ENCODE measurements around the gene IFITM1. TPM values are rescaled to one million over a fixed set of nuclear protein-coding genes. Genes with fewer than 3 reads are reported as not detected.

Gene IFITM1
- total RNA-seq, 1 donor from 2014 or later: 526 TPM

DNA sequence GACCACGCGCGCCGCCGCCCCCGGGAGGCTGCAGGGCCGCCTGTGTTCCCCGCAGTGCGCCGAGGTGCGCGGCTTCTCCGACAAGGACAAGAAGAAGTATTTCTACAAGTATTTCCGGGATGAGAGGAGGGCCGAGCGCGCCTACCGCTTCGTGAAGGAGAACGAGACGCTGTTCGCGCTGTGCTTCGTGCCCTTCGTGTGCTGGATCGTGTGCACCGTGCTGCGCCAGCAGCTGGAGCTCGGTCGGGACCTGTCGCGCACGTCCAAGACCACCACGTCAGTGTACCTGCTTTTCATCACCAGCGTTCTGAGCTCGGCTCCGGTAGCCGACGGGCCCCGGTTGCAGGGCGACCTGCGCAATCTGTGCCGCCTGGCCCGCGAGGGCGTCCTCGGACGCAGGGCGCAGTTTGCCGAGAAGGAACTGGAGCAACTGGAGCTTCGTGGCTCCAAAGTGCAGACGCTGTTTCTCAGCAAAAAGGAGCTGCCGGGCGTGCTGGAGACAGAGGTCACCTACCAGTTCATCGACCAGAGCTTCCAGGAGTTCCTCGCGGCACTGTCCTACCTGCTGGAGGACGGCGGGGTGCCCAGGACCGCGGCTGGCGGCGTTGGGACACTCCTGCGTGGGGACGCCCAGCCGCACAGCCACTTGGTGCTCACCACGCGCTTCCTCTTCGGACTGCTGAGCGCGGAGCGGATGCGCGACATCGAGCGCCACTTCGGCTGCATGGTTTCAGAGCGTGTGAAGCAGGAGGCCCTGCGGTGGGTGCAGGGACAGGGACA is 32.9 kb upstream of the IFITM1 start:
- Mint-ChIP-seq H3K9me3 (ENCODE audit: unreplicated experiment) (peaks cover 18% of the 10 kb centered on the region), H3K4me3 (ENCODE audit: unreplicated experiment) (no peak overlapping the region), H3K27me3 (ENCODE audit: low read depth, unreplicated experiment) (peaks cover 47% of the 10 kb centered on the region), H3K27ac (ENCODE audit: unreplicated experiment) (no peak overlapping the region), H3K36me3 (ENCODE audit: low read depth, unreplicated experiment) (peaks cover 9% of the 10 kb centered on the region), H3K4me1 (ENCODE audit: low read depth, unreplicated experiment) (no peaks in the 10 kb centered on the region)
- no peaks in the 10 kb centered on the region for H4K20me1 ChIP-seq (ENCODE audit: insufficient read depth, low read length)
- FAIRE-seq (no peak), DNase-seq (ENCODE audit: low read depth) (no peak)
- H3K9me3 ChIP-seq (ENCODE audit: insufficient read depth, low read depth, low read length): no peaks in the 10 kb centered on the region
- H3K36me3 ChIP-seq (ENCODE audit: insufficient read depth, low read length): no peaks in the 10 kb centered on the region
- H3K4me3 ChIP-seq (ENCODE audit: insufficient read depth, low read depth, low read length): no peak overlapping the region
- no peaks in the 10 kb centered on the region for H3K79me2 ChIP-seq (ENCODE audit: insufficient read depth, low read length)
- no peak overlapping the region for H3K4me2 ChIP-seq (ENCODE audit: low read length)
- no peak overlapping the region for H2AFZ ChIP-seq (ENCODE audit: low read depth, low read length)
- H3K9ac ChIP-seq (ENCODE audit: low read length): no peak overlapping the region
- TF ChIP-seq, protein P1, sequence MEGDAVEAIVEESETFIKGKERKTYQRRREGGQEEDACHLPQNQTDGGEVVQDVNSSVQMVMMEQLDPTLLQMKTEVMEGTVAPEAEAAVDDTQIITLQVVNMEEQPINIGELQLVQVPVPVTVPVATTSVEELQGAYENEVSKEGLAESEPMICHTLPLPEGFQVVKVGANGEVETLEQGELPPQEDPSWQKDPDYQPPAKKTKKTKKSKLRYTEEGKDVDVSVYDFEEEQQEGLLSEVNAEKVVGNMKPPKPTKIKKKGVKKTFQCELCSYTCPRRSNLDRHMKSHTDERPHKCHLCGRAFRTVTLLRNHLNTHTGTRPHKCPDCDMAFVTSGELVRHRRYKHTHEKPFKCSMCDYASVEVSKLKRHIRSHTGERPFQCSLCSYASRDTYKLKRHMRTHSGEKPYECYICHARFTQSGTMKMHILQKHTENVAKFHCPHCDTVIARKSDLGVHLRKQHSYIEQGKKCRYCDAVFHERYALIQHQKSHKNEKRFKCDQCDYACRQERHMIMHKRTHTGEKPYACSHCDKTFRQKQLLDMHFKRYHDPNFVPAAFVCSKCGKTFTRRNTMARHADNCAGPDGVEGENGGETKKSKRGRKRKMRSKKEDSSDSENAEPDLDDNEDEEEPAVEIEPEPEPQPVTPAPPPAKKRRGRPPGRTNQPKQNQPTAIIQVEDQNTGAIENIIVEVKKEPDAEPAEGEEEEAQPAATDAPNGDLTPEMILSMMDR (IDR thresholded peaks at IDR 0.05; ENCODE audit: insufficient read depth, low read depth, low read length): no peak
- TF ChIP-seq EZH2 (IDR thresholded peaks at IDR 0.05; ENCODE audit: insufficient read depth, low read length): peak; percentile 94
- H3K27me3 ChIP-seq (ENCODE audit: insufficient read depth, low read length): peaks cover 57% of the 10 kb centered on the region
- H3K27ac ChIP-seq (ENCODE audit: low read depth, low read length): no peak overlapping the region
- no peaks in the 10 kb centered on the region for H3K4me1 ChIP-seq (ENCODE audit: insufficient read depth, low read length)

DNA sequence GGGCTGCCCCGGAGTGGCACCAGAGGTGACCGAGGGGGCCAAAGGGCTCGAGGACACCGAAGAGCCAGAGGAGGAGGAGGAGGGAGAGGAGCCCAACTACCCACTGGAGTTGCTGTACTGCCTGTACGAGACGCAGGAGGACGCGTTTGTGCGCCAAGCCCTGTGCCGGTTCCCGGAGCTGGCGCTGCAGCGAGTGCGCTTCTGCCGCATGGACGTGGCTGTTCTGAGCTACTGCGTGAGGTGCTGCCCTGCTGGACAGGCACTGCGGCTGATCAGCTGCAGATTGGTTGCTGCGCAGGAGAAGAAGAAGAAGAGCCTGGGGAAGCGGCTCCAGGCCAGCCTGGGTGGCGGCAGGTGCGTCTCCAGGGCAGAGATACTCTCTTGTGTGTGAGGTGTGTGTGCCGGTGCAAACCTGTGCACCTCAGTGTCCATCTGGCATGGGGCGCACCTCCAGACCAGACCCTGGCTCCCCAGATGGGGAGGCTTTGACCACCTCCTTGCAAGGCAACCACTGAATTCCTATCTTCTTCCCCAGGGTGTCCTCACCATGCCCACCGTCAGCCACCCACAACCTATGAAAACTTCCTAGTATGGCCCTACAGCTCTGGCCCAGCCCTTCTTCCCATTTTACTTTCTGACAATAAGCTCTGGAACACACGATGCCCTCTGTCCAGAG is 32.2 kb upstream of the IFITM1 start:
- Histone ChIP-seq H3K79me2 (ENCODE audit: insufficient read depth, low read length) (no peaks in the 10 kb centered on the region), H2AFZ (ENCODE audit: low read depth, low read length) (no peak overlapping the region), H3K9me3 (ENCODE audit: insufficient read depth, low read depth, low read length) (no peaks in the 10 kb centered on the region), H3K4me3 (ENCODE audit: insufficient read depth, low read depth, low read length) (no peak overlapping the region), H3K27ac (ENCODE audit: low read depth, low read length) (no peak overlapping the region), H3K27me3 (ENCODE audit: insufficient read depth, low read length) (peaks cover 54% of the 10 kb centered on the region), H3K4me2 (ENCODE audit: low read length) (no peak overlapping the region), H3K36me3 (ENCODE audit: insufficient read depth, low read length) (no peaks in the 10 kb centered on the region), H4K20me1 (ENCODE audit: insufficient read depth, low read length) (no peaks in the 10 kb centered on the region), H3K9ac (ENCODE audit: low read length) (no peak overlapping the region), H3K4me1 (ENCODE audit: insufficient read depth, low read length) (no peaks in the 10 kb centered on the region)
- TF ChIP-seq, protein P1 (IDR thresholded peaks at IDR 0.05; ENCODE audit: insufficient read depth, low read depth, low read length): no peak
- no peak for TF ChIP-seq EZH2 (IDR thresholded peaks at IDR 0.05; ENCODE audit: insufficient read depth, low read length)
- peaks cover 50% of the 10 kb centered on the region for H3K27me3 Mint-ChIP-seq (ENCODE audit: low read depth, unreplicated experiment)
- peaks cover 11% of the 10 kb centered on the region for H3K9me3 Mint-ChIP-seq (ENCODE audit: unreplicated experiment)
- no peak for DNase-seq (ENCODE audit: low read depth)
- no peak for FAIRE-seq
- H3K36me3 Mint-ChIP-seq (ENCODE audit: low read depth, unreplicated experiment): peaks cover 8% of the 10 kb centered on the region
- no peak overlapping the region for H3K27ac Mint-ChIP-seq (ENCODE audit: unreplicated experiment)
- no peak overlapping the region for H3K4me3 Mint-ChIP-seq (ENCODE audit: unreplicated experiment)
- no peaks in the 10 kb centered on the region for H3K4me1 Mint-ChIP-seq (ENCODE audit: low read depth, unreplicated experiment)

DNA sequence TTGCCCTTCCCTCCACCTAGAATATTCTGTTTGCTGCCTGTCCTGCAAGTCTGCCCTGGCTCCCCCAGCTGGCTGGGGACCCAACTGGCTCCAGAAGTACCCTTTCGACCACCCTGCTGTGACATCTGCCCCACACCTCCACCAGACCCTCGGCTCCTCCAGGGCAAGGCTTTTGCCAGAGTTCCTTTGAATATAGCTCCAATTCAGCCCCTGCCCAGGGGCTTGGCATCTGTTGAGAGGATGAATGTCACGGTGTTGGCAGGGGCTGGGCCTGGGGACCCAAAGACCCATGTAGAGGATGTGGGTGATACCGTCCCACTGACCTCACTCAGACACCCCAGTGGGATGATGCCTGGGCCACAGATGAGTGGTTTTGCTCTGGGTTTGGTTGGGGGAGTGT is 31.7 kb upstream of the IFITM1 start:
- no peak for TF ChIP-seq EZH2 (IDR thresholded peaks at IDR 0.05; ENCODE audit: insufficient read depth, low read length)
- TF ChIP-seq, protein P1 (IDR thresholded peaks at IDR 0.05; ENCODE audit: insufficient read depth, low read depth, low read length): no peak
- H3K4me1 Mint-ChIP-seq (ENCODE audit: low read depth, unreplicated experiment): no peaks in the 10 kb centered on the region
- Histone ChIP-seq H3K4me1 (ENCODE audit: insufficient read depth, low read length) (no peaks in the 10 kb centered on the region), H3K9ac (ENCODE audit: low read length) (no peak overlapping the region), H4K20me1 (ENCODE audit: insufficient read depth, low read length) (no peaks in the 10 kb centered on the region), H3K27ac (ENCODE audit: low read depth, low read length) (no peak overlapping the region), H3K79me2 (ENCODE audit: insufficient read depth, low read length) (no peaks in the 10 kb centered on the region), H3K4me3 (ENCODE audit: insufficient read depth, low read depth, low read length) (no peak overlapping the region), H3K4me2 (ENCODE audit: low read length) (no peak overlapping the region), H3K27me3 (ENCODE audit: insufficient read depth, low read length) (peaks cover 51% of the 10 kb centered on the region), H2AFZ (ENCODE audit: low read depth, low read length) (no peak overlapping the region), H3K36me3 (ENCODE audit: insufficient read depth, low read length) (no peaks in the 10 kb centered on the region), H3K9me3 (ENCODE audit: insufficient read depth, low read depth, low read length) (no peaks in the 10 kb centered on the region)
- H3K36me3 Mint-ChIP-seq (ENCODE audit: low read depth, unreplicated experiment): peaks cover 5% of the 10 kb centered on the region
- peaks cover 54% of the 10 kb centered on the region for H3K27me3 Mint-ChIP-seq (ENCODE audit: low read depth, unreplicated experiment)
- no peak overlapping the region for H3K27ac Mint-ChIP-seq (ENCODE audit: unreplicated experiment)
- no peak for FAIRE-seq
- no peak for DNase-seq (ENCODE audit: low read depth)
- no peak overlapping the region for H3K4me3 Mint-ChIP-seq (ENCODE audit: unreplicated experiment)
- H3K9me3 Mint-ChIP-seq (ENCODE audit: unreplicated experiment): peaks cover 7% of the 10 kb centered on the region
